Measurements from ENCODE around the gene HOMER3. TPM values are rescaled to one million over a fixed set of nuclear protein-coding genes. Genes with fewer than 3 reads are reported as not detected.

The HOMER3 gene
- total and polyA plus RNA-seq, 9 of the 15 experiments (the other 6 are each of a cell fraction or from before 2014, with no cell fraction given): 1.3 to 5.1 (median 3.7) TPM; not detected in 2

- H3K4me2 ChIP-seq (ENCODE audit: insufficient read depth, low read length): peak overlapping the region; percentile 60
- peak overlapping the region; percentile 30 to 90; a peak in 3 of 4 replicates for H3K9ac ChIP-seq (ENCODE audit: insufficient read depth in 1 of 2, low read depth in 2 of 2, low read length in 2 of 2)
- under 1% methylated on average over 51 of the region's 72 CpGs for WGBS (ENCODE audit: insufficient coverage, low coverage, missing lambda C conversion rate)
- POLR2A ChIA-PET: interaction anchor here (1.0 to 1.4 kb wide), 3 partner anchors 11 to 24 kb away, joined by 3 to 4 read pairs (median 4); partner anchors contain the start of genes COPE and DDX49
- H4K20me1 ChIP-seq (replicated peaks; ENCODE audit: control insufficient read depth, insufficient read depth, low read length): peaks cover 17% of the 10 kb centered on the region
- H3K4me3 ChIP-seq: peak overlapping the region; percentile 37
- H3K9me3 ChIP-seq (replicated peaks; ENCODE audit: control insufficient read depth, insufficient read depth, low read depth, low read length): no peaks in the 10 kb centered on the region
- peak; percentile 69 to 72 (median 72) for DNase-seq (ENCODE audit: extremely low read depth in 1 of 4, low spot score in 3 of 4)
- BruUV-seq (replicated peaks): no TSS peak
- in situ Hi-C loops (cut with MboI) (no loop called here), intact Hi-C loops (cut with micrococcal nuclease) (loop anchor here (1.0 to 5.0 kb wide), 2 partner anchors 91 to 242 kb away; partner anchors contain the start of gene TMEM161A)
- peaks cover 13% of the 10 kb centered on the region; the same call in 1 of the 3 replicates for H3K36me3 ChIP-seq (ENCODE audit: control insufficient read depth, insufficient read depth, low read length)
- H3K4me1 ChIP-seq (replicated peaks in 1 of 2; ENCODE audit: control insufficient read depth in 2 of 2, insufficient read depth in 2 of 2, low read length in 2 of 2): peaks cover 12 to 64% of the 10 kb centered on the region in 2 experiments
- CTCF ChIA-PET (ENCODE audit: low intra/inter-chr PET ratio): interaction anchor here (0.6 to 1.7 kb wide), 4 partner anchors 24 to 749 kb away, joined by 3 to 11 read pairs (median 5); partner anchors contain the start of genes COPE and DDX49
- H2AFZ ChIP-seq (ENCODE audit: low read depth, low read length): peak overlapping the region; percentile 64
- peaks cover 3% of the 10 kb centered on the region for H3K9me1 ChIP-seq (ENCODE audit: control insufficient read depth, insufficient read depth, low read length)
- no peaks in the 10 kb centered on the region for H3K79me2 ChIP-seq (ENCODE audit: control insufficient read depth, insufficient read depth, low read length)
- FAIRE-seq: no peak
- no peak overlapping the region for H3K27ac ChIP-seq (ENCODE audit: extremely low read depth, low read depth, low read length)
- H3K27me3 ChIP-seq (ENCODE audit: control insufficient read depth in 2 of 2, insufficient read depth in 2 of 2, low read length in 2 of 2): peaks cover 0 to 5% of the 10 kb centered on the region in 2 experiments; a peak in 1 of 5 replicates
- peak; percentile 81 for ATAC-seq
- TF ChIP-seq KDM1A (IDR thresholded peaks at IDR 0.05) (no peak), SAP30 (IDR thresholded peaks at IDR 0.05; ENCODE audit: borderline replicate concordance, insufficient read depth, low read depth, low read length, poor library complexity, severe bottlenecking) (peak; percentile 24), ZFX (CRISPR knock-in tag; IDR thresholded peaks at IDR 0.05) (peak; percentile 61), ZNF143 (CRISPR knock-in tag; IDR thresholded peaks at IDR 0.05) (no peak), EGR1 (conservative IDR thresholded peaks at IDR 0.05) (peak; percentile 45; the same call in 1 of the 2 replicates), LCOR (CRISPR knock-in tag; IDR thresholded peaks at IDR 0.05) (0 out of 2 replicates have a peak, but pooled peaks have one; percentile 49), RNF2 (IDR thresholded peaks at IDR 0.05) (no peak), SOX6 (IDR thresholded peaks at IDR 0.05) (no peak), EZH2 (IDR thresholded peaks at IDR 0.05; ENCODE audit: borderline replicate concordance, low read depth, low read length) (no peak), CBFA2T3 (IDR thresholded peaks at IDR 0.05) (no peak), RBM14 (IDR thresholded peaks at IDR 0.05; ENCODE audit: borderline replicate concordance, insufficient read depth, low read depth, low read length) (no peak), TFAM (CRISPR knock-in tag; conservative IDR thresholded peaks at IDR 0.05) (no peak), ARNT (IDR thresholded peaks at IDR 0.05) (no peak), SRSF3 (IDR thresholded peaks at IDR 0.05; ENCODE audit: insufficient read depth, low read length) (no peak), POLR2B (IDR thresholded peaks at IDR 0.05; ENCODE audit: low read depth, partially characterized antibody) (no peak)
Observed at GRCh38 chr19:18895038-18895823, 45.8 kb downstream of the HOMER3 start.
